NCI-H774 (cell line): Measurements from ENCODE around the gene LAMTOR4.
"Not testable (repeated sequence)": the region's sequence is repeated elsewhere in the genome, so short reads cannot be mapped to it uniquely, and the experiment has no call there.

Source experiments
- DNase-seq: peaks from one replicate; lab custom pipeline; 2025; lab: John Stamatoyannopoulos, UW

The LAMTOR4 gene

DNA sequence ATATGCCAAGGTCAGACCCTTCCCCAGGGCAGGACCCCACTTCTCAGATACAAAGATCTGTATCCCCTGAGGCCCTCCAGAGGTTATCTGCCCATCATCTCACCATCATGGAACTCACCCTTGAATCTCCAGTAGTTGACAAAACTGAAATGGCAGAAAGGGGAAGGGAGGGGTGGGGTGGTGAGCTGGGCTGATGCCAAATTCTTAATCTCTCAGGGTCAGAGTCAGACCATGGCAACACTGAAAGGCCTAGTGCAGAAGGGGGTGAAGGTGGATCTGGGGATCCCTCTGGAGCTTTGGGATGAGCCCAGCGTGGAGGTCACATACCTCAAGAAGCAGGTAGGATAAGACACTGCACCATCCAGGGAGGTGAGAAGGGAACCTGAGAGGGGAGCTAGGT lies 26.1 kb upstream of the LAMTOR4 start:
- no peak for DNase-seq

DNA sequence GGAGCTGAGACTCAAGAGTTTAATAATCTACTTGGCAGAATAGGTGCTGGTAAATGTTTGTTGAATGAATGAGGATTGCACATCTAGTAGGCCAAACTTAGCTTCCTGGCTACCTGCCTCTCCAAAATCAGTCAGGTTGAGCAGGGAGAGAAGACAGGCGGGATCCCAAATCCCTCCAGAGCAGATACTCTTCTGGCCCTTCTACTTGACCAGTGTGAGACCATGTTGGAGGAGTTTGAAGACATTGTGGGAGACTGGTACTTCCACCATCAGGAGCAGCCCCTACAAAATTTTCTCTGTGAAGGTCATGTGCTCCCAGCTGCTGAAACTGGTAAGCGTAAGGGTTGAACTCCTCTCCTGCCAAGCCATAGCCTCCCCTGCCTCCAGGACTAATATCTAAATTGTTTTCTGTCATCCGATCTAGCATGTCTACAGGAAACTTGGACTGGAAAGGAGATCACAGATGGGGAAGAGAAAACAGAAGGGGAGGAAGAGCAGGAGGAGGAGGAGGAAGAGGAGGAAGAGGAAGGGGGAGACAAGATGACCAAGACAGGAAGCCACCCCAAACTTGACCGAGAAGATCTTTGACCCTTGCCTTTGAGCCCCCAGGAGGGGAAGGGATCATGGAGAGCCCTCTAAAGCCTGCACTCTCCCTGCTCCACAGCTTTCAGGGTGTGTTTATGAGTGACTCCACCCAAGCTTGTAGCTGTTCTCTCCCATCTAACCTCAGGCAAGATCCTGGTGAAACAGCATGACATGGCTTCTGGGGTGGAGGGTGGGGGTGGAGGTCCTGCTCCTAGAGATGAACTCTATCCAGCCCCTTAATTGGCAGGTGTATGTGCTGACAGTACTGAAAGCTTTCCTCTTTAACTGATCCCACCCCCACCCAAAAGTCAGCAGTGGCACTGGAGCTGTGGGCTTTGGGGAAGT lies 24.2 kb upstream of the LAMTOR4 start:
- no peak for DNase-seq

DNA sequence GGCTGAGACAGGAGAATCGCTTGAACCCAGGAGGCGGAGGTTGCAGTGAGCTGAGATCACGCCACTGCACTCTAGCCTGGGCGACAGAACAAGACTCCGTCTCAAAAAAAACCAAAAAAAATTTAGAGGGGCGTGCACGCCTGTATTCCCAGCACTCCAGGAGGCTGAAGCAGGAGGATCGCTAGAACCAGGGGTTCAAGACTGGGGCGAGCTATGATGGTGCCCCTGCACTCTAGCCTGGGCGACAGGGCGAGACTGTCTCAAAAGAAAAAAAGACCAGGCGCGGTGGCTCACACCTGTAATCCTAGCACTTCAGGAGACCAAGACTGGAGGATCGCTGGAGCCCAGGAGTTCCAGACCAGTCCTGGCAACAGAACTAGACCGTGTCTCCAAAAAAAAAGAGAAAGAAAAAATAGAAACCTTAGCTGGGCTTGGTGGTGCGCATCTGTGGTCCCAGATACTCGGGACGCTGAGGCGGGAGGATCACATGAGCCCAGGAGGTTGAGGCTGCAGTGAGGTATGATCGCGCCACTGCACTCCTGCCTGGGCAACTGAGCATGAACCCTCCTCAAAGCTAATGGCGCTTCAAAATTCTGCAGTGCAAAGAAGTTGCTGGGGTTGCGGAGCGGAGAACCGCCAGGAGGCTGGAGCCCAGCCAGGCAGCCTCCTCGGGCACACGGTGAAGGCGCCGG lies 22.3 kb upstream of the LAMTOR4 start:
- no peak for DNase-seq

DNA sequence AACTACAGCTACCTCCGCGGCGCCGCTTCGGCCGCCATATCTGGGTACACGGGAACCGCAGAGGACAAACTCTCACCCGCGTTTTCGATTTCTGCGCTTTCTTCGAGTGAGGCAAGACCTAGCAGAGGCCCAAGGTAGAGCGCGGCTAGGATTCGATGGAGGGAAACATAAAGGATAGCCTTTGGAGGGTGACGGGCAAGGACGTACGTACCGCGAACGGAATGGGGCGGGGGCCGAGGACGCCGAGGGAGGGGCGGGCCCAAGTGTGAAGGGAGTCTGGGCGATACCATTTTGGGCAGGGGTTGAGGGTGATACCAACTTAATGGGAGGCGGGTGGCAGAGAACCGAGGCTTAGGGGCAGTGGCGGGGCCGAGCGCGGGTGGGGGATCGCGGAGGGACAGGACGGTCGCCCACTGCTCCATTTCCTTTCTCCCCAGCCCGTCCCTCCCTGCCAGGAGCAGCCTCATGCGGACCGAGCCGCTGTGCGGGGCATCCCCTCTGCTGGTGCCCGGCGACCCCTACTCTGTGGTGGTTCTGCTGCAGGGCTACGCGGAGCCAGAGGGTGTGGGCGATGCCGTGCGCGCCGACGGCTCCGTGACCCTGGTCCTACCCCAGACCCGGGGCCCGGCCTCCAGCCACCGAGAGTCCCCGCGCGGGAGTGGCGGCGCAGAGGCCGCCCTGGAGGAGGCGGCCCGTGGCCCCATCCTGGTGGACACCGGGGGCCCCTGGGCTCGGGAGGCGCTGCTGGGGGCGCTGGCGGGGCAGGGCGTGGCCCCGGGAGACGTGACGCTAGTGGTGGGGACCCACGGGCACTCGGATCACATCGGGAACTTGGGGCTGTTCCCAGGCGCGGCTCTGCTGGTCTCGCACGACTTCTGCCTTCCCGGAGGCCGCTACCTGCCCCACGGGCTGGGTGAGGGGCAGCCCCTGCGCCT lies 21.5 kb upstream of the LAMTOR4 start, which contains the start of gene MBLAC1:
MBLAC1 (plus strand) TSS at position 37 of the 935 bp plus-strand sequence; CDS start at position 466, 429 bp downstream.
- peak; percentile 88 for DNase-seq

DNA sequence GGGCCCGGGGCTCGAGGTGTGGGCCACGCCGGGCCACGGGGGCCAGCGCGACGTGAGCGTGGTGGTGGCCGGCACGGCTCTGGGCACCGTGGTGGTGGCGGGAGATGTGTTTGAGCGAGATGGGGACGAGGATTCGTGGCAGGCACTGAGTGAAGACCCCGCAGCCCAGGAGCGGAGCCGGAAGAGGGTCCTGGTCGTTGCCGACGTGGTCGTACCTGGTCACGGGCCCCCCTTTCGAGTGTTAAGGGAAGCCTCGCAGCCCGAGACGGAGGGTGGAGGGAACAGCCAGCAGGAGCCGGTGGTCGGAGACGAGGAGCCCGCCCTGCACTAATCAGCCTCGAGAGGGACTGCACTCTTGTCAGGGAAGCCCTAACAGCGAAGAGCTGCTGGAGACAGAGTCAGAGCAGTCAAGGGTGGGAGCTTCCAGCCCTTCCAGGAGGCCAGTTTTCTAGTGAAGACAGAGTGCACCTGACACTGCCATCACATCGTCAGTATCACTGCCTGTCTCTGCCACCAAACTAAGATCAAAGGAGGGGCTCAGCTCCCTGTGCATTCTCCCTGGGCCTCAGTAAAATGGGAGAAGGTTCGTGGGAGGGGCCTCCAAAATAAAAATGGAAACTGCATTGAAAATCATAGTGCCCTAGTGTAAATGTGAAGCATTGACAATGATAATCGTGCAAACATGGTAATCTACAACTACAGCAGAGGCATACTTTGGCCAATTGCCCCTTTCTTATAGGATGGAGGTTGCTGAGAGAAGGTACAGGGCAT lies 20.7 kb upstream of the LAMTOR4 start:
- no peak for DNase-seq

DNA sequence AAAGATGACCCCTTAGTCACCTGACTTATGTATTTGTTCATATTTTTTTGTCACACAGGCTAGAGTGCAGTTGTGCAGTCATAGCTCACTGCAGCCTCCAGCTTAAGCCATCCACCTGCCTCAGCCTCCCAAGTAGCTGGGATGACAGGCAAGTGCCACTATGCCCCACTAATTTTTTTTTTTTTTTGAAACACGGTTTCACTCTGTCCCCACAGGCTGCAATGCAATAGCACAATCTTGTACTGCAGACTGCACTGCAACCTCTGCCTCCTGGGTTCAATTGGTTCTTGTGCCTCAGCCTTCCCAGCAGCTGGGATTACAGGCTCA lies 20.1 kb upstream of the LAMTOR4 start:
- DNase-seq: no peak

DNA sequence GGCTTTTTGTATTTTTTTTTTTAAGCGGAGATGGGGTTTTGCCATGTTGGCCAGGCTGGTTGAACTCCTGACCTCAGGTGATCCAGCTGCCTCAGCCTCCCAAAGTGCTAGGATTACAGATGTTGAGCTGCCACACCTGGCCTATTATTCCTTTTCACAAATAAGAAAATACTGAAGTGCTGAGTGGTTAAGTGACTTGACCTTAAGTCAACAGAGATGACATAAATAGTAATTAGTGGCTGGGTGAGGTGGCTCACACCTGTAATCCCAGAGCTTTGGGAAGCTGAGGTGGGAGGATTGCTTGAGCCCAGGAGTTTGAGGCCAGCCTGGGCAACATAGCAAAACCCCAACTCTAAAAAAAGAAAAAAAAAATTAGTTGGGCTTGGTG lies 18.5 kb upstream of the LAMTOR4 start:
- peak; percentile 74 for DNase-seq

DNA sequence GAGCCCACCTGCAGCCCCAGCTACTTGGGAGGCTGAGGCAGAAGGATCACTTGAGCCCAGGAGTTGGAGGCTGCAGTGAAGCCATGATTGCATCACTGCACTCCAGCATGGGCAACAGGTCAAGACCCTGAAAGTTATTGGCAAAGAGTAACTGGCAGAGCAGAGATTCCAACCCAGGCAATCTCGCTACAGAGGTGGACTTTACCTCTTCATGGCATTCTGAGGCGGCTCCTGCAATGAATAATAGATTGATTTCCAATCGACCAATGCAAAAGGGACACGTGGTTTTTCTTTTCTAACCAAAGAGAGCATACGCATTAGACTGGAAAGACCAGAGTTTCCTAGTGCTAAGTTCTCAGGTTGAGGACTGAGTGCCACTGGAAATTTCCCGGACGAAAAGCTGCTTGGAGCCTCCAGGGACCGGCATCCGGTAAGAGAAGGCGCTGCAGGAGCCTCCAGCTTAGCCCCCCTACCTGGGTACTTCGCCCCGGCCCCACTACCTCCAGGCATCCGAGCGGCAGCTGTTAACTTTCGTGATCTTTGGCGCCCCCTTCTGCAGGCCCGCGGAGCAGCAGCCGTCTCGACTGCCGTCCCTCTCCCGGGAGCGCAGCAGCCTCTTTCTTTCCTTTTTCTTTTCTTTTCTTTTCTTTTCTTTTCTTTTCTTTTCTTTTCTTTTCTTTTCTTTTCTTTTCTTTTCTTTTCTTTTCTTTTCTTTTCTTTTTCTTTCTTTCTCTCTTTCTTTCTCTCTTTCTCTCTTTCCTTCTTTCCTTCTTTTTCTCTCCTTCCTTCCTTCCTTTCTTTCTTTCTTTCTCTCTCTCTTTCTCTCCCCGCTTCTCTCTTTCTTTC lies 17.9 kb upstream of the LAMTOR4 start:
- peak; percentile 59 for DNase-seq

DNA sequence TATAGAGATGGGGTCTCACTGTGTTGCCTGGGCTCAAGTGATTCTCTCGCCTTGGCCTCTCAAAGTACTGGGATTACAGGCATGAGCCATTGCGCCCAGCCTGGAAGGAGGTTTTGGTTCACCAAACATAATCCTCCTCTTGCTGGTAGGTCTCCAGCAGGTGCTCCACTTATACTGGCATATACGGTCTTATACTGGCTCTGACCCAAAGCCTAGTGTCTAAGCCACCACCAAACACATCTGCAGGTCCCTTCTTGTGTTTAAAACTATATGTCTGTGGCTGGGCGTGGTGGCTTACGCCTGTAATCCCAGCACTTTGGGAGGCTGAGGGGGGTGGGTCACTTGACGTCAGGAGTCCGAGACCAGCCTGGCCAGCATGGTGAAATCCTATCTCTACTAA lies 16.6 kb upstream of the LAMTOR4 start:
- DNase-seq: no peak

DNA sequence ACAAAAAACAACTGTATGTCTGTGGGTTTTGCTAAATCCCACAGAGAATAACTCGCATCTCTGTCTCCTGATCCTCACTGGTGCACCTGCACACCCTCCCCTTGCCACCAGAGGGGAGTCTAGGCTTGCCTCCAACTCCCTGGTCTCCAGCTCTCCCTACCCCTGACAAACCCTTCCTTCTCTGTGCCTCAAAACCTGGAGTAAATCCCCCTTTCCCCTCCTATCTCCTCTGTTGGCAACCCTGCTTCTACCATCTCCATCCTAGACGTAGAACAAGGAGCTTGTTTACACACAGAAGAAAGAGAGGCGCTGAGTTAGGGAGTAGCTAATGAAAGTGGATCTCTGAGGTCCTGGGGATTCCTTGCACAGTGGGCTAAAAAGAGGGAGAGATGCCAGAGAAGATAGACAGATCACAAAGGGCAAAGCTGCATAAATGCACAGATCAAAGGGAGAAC lies 16.0 kb upstream of the LAMTOR4 start:
- peak; percentile 45 for DNase-seq

DNA sequence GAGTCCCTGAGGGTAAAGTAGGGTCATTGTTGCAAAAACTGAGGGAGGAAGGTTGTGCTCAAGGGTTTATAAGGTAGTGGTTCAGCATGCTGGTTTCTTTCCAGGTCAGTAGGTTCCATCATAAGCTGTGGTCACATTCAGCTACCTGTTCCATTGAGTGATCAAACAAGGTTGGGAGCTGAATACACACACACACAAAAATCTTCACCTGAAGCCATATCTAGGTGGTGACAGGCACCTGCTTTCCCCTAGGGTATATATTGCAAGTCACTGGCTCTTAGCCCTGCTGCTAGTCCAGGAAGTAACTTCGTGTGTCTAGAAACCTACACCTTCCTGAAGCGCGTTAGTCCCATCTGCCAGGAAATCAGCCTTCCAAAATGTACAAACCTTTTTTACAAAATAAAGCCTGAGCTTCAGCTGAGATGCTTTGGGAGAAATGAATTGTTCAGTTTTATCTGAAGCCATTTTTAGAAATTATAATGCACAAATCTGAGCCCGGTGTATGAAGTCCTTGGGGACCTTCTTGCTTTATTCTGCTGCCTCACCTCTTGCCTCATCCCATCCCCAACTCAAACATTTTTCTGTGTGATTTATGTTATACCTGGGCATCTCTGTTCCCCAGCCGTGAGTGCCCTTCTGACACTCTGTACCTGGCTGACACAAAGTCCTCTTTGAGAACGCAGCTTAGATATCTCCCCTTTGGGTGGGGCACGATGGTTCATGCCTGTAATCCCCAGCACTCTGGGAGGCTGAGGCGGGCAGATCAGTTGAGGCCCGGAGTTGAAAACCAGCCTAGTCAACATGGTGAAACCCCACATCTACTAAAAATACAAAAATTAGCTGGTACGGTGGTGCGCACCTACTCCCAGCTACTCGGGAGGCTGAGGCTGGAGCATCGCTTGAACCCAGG lies 10.6 kb upstream of the LAMTOR4 start:
- DNase-seq: no peak

DNA sequence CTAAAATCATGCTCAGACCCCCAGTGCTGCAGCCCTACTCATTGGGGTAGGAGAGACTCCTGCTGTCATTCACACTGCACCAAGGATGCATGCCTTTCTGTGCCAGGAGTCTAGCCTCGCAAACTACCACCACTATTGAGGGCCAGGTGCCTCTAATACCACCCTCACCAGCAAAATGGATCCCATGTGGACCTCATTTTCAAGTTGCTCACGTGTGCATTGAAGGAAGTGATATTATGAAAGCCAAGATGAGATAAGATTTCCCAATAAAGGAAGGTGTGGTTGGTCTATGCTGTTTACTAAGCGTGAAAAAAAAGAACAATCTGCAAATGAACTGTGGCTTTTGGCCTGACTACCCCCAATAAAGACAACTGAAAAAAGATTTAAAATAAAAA lies 7.2 kb upstream of the LAMTOR4 start:
- no peak for DNase-seq

DNA sequence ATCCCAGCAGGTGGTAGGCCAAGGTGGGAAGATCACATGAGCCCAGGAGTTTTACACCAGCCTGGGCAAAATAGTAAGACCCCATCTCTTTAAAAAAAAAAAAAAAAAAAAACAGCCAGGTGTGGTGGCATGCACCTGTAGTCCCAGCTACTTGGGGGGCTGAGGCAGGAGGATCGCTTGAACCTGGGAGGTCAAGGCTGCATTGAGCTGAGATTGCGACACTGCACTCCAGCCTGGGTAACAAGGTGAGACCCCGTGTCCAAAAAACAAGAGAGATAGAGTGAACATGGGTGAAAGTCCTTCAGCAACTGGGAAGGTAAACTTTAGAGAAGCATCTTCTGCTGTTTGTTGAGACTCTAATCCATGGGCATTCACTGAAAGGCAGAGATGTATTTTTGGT lies 6.3 kb upstream of the LAMTOR4 start:
- no peak for DNase-seq

DNA sequence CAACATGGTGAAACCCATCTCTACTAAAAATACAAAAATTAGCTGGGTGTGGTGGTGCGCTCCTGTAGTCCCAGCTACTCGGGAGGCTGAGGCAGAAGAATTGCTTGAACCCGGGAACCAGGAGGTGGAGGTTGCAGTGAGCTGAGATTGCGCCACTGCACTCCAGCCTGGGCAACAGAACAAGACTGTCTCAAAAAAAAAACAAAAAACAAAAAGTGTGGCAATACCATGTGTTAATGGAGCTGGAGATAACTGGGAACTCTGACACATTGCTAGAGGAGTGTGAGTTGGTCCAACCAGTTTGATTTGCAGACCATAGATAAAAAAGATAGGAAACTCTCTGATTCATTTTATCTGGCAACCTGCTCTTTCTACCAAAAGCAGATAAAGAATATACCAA lies 2.4 kb upstream of the LAMTOR4 start:
- not testable (repeated sequence) for DNase-seq

DNA sequence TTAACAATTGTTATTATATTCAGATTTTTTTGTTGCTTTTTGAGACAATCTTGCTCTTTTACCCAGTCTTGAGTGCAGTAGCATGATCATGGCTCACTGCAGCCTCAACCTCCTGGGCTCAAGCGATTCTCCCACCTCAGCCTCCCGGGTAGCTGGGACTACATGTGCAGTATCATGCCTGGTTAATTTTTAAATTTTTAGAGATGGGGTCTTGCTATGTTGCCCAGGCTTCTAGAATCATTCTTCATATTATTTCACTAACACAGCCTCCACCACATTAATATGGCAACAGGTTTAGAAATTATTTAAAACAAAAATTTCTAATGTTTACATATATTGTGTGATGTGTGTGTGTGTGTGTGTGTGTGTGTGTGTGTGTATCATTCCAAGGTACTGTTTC lies 1.4 kb upstream of the LAMTOR4 start:
- no peak for DNase-seq

DNA sequence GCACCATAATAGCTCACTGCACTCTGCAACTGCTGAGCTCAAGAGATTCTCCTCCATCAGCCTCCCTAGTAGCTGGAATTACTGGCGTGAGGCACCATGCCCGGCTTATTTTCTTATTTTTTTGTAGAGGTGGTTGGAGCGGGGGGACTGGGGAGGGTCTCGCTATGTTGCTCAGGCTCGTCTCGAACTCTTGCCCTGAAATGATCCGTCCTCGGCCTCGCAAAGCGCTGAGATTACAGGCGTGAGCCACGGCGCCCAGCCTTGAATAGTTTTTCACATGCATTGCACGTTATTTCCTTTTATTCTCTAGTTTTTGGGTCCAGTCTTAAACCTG lies 526 bp upstream of the LAMTOR4 start:
- no peak for DNase-seq

DNA sequence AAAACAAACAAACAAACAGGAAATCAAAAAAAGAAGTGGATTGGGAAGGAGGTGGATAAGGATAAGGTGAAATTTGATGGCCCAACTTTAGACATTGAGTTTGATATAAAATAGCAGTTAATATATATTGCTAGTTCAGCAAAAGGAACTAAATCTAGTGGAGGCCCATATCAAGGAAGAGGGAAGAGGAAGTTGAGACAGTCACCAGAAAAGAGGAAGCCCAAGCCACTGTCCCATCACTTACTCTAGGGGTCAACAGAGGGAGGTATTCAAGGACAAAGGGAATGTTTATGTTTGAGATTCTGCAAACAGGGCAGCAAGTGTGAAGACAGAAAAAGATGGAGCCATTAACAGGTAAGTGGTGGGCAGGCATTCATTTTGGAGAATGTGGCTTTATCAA lies 3.7 kb downstream of the LAMTOR4 start:
- DNase-seq: no peak

DNA sequence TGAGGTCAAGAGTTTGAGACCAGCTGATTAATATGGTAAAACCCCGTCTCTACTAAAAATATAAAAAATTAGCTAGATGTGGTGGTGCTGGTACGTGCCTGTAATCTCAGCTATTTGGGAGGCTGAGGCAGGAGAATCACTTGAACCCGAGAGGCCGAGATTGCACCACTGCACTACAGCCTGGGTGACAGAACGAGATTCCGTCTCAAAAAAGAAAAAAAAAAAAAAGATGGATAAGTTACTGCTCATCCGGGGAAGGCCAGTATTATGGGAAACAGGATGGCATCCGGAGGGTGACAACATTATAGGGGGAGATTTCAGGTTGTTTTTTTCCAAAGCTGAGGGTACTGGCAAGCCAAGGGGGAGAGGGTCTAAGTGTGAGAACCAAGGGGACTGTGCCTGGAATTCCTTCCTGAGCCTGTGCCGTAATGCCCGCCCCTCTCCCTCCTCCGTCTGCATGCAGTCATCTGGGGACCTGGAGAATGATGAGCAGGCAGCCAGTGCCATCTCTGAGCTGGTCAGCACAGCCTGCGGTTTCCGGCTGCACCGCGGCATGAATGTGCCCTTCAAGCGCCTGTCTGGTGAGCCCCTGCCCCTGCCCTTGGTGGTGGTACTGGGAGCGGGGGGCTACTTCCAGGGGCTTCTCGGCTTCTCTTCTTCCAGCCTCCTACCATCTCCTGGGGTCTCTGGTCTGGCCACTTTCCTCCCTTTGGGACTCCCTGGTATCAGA lies 4.4 kb downstream of the LAMTOR4 start:
- no peak for DNase-seq
